ENCODE results near the gene IQCF6. TPM values are rescaled to one million over a fixed set of nuclear protein-coding genes. Genes with fewer than 3 reads are reported as not detected.
"Not testable (repeated sequence)": the region's sequence is repeated elsewhere in the genome, so short reads cannot be mapped to it uniquely, and the experiment has no call there.

IQCF6 gene
- total RNA-seq, 2 donors from 2014 or later, result not detected

GRCh38 chr3:51759203-51759602 lies 19.8 kb downstream of the IQCF6 start:
- DNase-seq (ENCODE audit: low spot score), result no peak
- no peaks in the 10 kb centered on the region for H3K36me3 ChIP-seq
- H3K9me3 ChIP-seq, result peaks cover 9 to 32% of the 10 kb centered on the region in 2 donors
- no peak overlapping the region for H3K4me3 ChIP-seq
- no peak overlapping the region for H3K27ac ChIP-seq
- TF ChIP-seq CTCF (IDR thresholded peaks at IDR 0.05), result no peak
- no peaks in the 10 kb centered on the region for H3K27me3 ChIP-seq
- H3K4me1 ChIP-seq, result no peaks in the 10 kb centered on the region

- H3K27ac ChIP-seq; H3K4me1 ChIP-seq; H3K9me3 ChIP-seq; DNase-seq (ENCODE audit: low spot score); H3K36me3 ChIP-seq; H3K27me3 ChIP-seq; H3K4me3 ChIP-seq: not testable (repeated sequence)
Observed at GRCh38 chr3:51753763-51754750, 25.0 kb downstream of the IQCF6 start.

GRCh38 chr3:51751287-51751686 lies 27.8 kb downstream of the IQCF6 start:
- Histone ChIP-seq H3K36me3 (no peaks in the 10 kb centered on the region), H3K27ac (no peak overlapping the region), H3K27me3 (no peaks in the 10 kb centered on the region), H3K9me3 (no peaks in the 10 kb centered on the region), H3K4me1 (no peaks in the 10 kb centered on the region), H3K4me3 (no peak overlapping the region)
- no peak for DNase-seq (ENCODE audit: low spot score)
- TF ChIP-seq CTCF (IDR thresholded peaks at IDR 0.05), result no peak

GRCh38 chr3:51750878-51751277 lies 28.2 kb downstream of the IQCF6 start:
- TF ChIP-seq CTCF (IDR thresholded peaks at IDR 0.05), result no peak
- Histone ChIP-seq H3K4me3 (no peak overlapping the region), H3K9me3 (no peaks in the 10 kb centered on the region), H3K27ac (no peak overlapping the region), H3K4me1 (no peaks in the 10 kb centered on the region), H3K36me3 (no peaks in the 10 kb centered on the region), H3K27me3 (no peaks in the 10 kb centered on the region)
- no peak for DNase-seq (ENCODE audit: low spot score)

- Histone ChIP-seq H3K27me3 (no peaks in the 10 kb centered on the region), H3K27ac (no peak overlapping the region), H3K36me3 (no peaks in the 10 kb centered on the region), H3K4me1 (no peaks in the 10 kb centered on the region), H3K9me3 (no peaks in the 10 kb centered on the region), H3K4me3 (no peak overlapping the region)
- no peak for TF ChIP-seq CTCF (IDR thresholded peaks at IDR 0.05)
- DNase-seq (ENCODE audit: low spot score), result no peak
Observed at GRCh38 chr3:51748327-51748726, 30.7 kb downstream of the IQCF6 start.

- H3K4me1 ChIP-seq, result no peaks in the 10 kb centered on the region
- no peaks in the 10 kb centered on the region for H3K9me3 ChIP-seq
- no peak overlapping the region for H3K27ac ChIP-seq
- no peak for TF ChIP-seq CTCF (IDR thresholded peaks at IDR 0.05)
- H3K36me3 ChIP-seq, result no peaks in the 10 kb centered on the region
- DNase-seq (ENCODE audit: low spot score), result no peak
- H3K27me3 ChIP-seq, result no peaks in the 10 kb centered on the region
- no peak overlapping the region for H3K4me3 ChIP-seq
Observed at GRCh38 chr3:51747840-51748239, 31.2 kb downstream of the IQCF6 start.

- not testable (repeated sequence) for H3K27ac ChIP-seq; H3K4me3 ChIP-seq; H3K4me1 ChIP-seq; H3K36me3 ChIP-seq; DNase-seq (ENCODE audit: low spot score); H3K27me3 ChIP-seq; H3K9me3 ChIP-seq
Observed at GRCh38 chr3:51742978-51743377, 36.1 kb downstream of the IQCF6 start.

GRCh38 chr3:51742320-51742719 lies 36.7 kb downstream of the IQCF6 start:
- H3K4me3 ChIP-seq, H3K4me1 ChIP-seq, H3K36me3 ChIP-seq: not testable (repeated sequence)

More at GRCh38 chr3:51742320-51742719, 36.7 kb downstream of the IQCF6 start:
- H3K27me3 ChIP-seq; H3K27ac ChIP-seq; DNase-seq (ENCODE audit: low spot score); H3K9me3 ChIP-seq: not testable (repeated sequence)
